ENCODE data around the gene SUOX.

SUOX gene

GRCh38 chr12:55972911-55973598 is 24.0 kb upstream of the SUOX start:
- Histone ChIP-seq H2BK12ac (ENCODE audit: low read length) (peak overlapping the region; percentile 4), H3K27me3 (ENCODE audit: insufficient read depth, low read length) (no peaks in the 10 kb centered on the region), H3K9ac (ENCODE audit: low read length) (peak overlapping the region; percentile 1), H3K4me3 (ENCODE audit: low read depth, low read length) (peak overlapping the region; percentile 58), H3K27ac (ENCODE audit: low read depth, low read length) (peak overlapping the region; percentile 57), H3K79me1 (ENCODE audit: low read length) (peaks cover 10% of the 10 kb centered on the region), H2AK5ac (ENCODE audit: low read length) (peak overlapping the region; percentile 1), H3K36me3 (ENCODE audit: control insufficient read depth in 1 of 2, insufficient read depth in 2 of 2, low read length in 2 of 2) (peaks cover 17 to 28% of the 10 kb centered on the region in 2 experiments), H3K23ac (ENCODE audit: low read length) (peak overlapping the region; percentile 93), H3K14ac (ENCODE audit: low read length) (peak overlapping the region; percentile 18), H3K18ac (ENCODE audit: low read length) (no peak overlapping the region), H4K91ac (ENCODE audit: low read depth, low read length) (peak overlapping the region; percentile 3), H3K4me1 (ENCODE audit: control insufficient read depth in 1 of 2, insufficient read depth in 2 of 2, low read length in 2 of 2) (peaks cover 16 to 20% of the 10 kb centered on the region in 2 experiments), H2BK5ac (ENCODE audit: low read depth, low read length, poor library complexity) (peak overlapping the region; percentile 42), H3K4ac (ENCODE audit: low read depth, low read length) (no peak overlapping the region), H4K12ac (ENCODE audit: low read depth, low read length) (peak overlapping the region; percentile 0), H2BK120ac (ENCODE audit: insufficient read depth, low read length, poor library complexity) (peak overlapping the region; percentile 2), H3K4me2 (ENCODE audit: low read length) (peak overlapping the region; percentile 75), H3K9me3 (ENCODE audit: insufficient read depth, low read depth, low read length) (no peaks in the 10 kb centered on the region), H4K8ac (ENCODE audit: low read depth, low read length) (peak overlapping the region; percentile 1), H2AFZ (ENCODE audit: insufficient read depth, low read length, poor library complexity) (no peak overlapping the region), H3K79me2 (ENCODE audit: control insufficient read depth, insufficient read depth, low read length, poor library complexity) (peaks cover 14% of the 10 kb centered on the region)
- no peak for DNase-seq
- 100% methylated on average over 1 of the region's 18 CpGs for WGBS (ENCODE audit: extremely low coverage, insufficient coverage, insufficient read length)

DNA sequence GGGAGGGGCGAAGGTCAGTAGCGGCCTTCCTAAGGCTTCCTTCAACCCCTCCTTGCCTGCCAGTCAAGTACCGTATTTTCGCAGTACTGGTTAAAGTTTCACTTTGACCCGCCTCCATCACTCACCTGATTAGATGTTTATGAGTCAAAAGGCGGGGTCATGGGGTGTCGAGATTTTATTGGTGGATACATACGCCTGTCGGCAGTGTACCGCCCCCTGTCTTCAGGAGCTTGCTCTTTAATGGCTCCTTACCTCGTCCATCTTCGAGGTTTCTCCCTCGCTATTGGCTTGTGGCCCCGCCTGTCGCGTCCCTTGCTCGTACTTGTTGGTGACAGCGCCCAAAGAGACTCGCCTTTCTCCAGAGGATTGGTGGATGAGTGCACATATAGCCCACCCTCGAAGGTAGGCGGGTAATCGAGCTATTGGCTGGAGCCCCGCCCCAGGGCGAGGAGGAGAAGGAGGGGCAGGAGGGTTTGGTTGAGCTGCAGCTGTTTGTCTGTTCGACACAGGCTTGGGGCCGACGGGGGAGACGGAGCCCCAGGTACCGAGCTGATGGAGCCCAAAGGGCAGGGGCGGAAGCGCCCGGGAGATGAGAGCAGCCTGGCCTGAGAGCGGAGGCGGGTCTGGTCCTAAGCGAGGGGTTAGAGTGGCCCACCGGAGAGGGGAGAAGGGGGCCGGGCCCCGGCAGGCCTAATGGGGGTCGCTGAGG is 23.3 kb upstream of the SUOX start, which contains the start of gene RAB5B:
Gene RAB5B, plus strand, starts transcription at position 480 of the 709 bp plus-strand sequence. CDS start 12,883 bp downstream, outside the sequence.
- H4K8ac ChIP-seq (ENCODE audit: low read depth, low read length), result peak within 1 kb of the TSS; percentile 84
- H3K79me2 ChIP-seq (ENCODE audit: control insufficient read depth, insufficient read depth, low read length, poor library complexity), result peaks cover 12% of the 10 kb centered on the region
- peak within 1 kb of the TSS; percentile 51 for H2AFZ ChIP-seq (ENCODE audit: insufficient read depth, low read length, poor library complexity)
- peak within 1 kb of the TSS; percentile 92 for H3K14ac ChIP-seq (ENCODE audit: low read length)
- H3K4me2 ChIP-seq (ENCODE audit: low read length), result peak within 1 kb of the TSS; percentile 77
- H2BK12ac ChIP-seq (ENCODE audit: low read length), result peak within 1 kb of the TSS; percentile 4
- peak within 1 kb of the TSS; percentile 81 for H4K12ac ChIP-seq (ENCODE audit: low read depth, low read length)
- peak within 1 kb of the TSS; percentile 96 for H4K91ac ChIP-seq (ENCODE audit: low read depth, low read length)
- peak within 1 kb of the TSS; percentile 94 for H2BK5ac ChIP-seq (ENCODE audit: low read depth, low read length, poor library complexity)
- H3K4ac ChIP-seq (ENCODE audit: low read depth, low read length), result peak within 1 kb of the TSS; percentile 82
- peak within 1 kb of the TSS; percentile 51 for H2AK5ac ChIP-seq (ENCODE audit: low read length)
- H3K4me3 ChIP-seq (ENCODE audit: low read depth, low read length), result peak within 1 kb of the TSS; percentile 91
- peak within 1 kb of the TSS; percentile 79 for H2BK120ac ChIP-seq (ENCODE audit: insufficient read depth, low read length, poor library complexity)
- H3K4me1 ChIP-seq (ENCODE audit: control insufficient read depth in 1 of 2, insufficient read depth in 2 of 2, low read length in 2 of 2), result peaks cover 14 to 17% of the 10 kb centered on the region in 2 experiments
- peak within 1 kb of the TSS; percentile 92 for H3K18ac ChIP-seq (ENCODE audit: low read length)
- DNase-seq, result peak; percentile 100
- WGBS (ENCODE audit: extremely low coverage, insufficient coverage, insufficient read length), result no CpG with 5 or more reads among the region's 39 CpGs
- H3K27me3 ChIP-seq (ENCODE audit: insufficient read depth, low read length), result no peaks in the 10 kb centered on the region
- H3K9ac ChIP-seq (ENCODE audit: low read length), result peak within 1 kb of the TSS; percentile 92
- H3K36me3 ChIP-seq (ENCODE audit: control insufficient read depth in 1 of 2, insufficient read depth in 2 of 2, low read length in 2 of 2), result peaks cover 15 to 28% of the 10 kb centered on the region in 2 experiments
- peaks cover 10% of the 10 kb centered on the region for H3K79me1 ChIP-seq (ENCODE audit: low read length)
- peak within 1 kb of the TSS; percentile 80 for H3K27ac ChIP-seq (ENCODE audit: low read depth, low read length)
- no peaks in the 10 kb centered on the region for H3K9me3 ChIP-seq (ENCODE audit: insufficient read depth, low read depth, low read length)
- H3K23ac ChIP-seq (ENCODE audit: low read length), result peak within 1 kb of the TSS; percentile 93

- Histone ChIP-seq H3K4me1 (ENCODE audit: control insufficient read depth in 1 of 2, insufficient read depth in 2 of 2, low read length in 2 of 2) (peaks cover 14 to 17% of the 10 kb centered on the region in 2 experiments), H3K27ac (ENCODE audit: low read depth, low read length) (peak overlapping the region; percentile 80), H3K23ac (ENCODE audit: low read length) (no peak overlapping the region), H3K79me2 (ENCODE audit: control insufficient read depth, insufficient read depth, low read length, poor library complexity) (peaks cover 12% of the 10 kb centered on the region), H3K9ac (ENCODE audit: low read length) (peak overlapping the region; percentile 92), H2BK5ac (ENCODE audit: low read depth, low read length, poor library complexity) (peak overlapping the region; percentile 94), H3K18ac (ENCODE audit: low read length) (peak overlapping the region; percentile 92), H4K8ac (ENCODE audit: low read depth, low read length) (peak overlapping the region; percentile 84), H3K9me3 (ENCODE audit: insufficient read depth, low read depth, low read length) (no peaks in the 10 kb centered on the region), H3K36me3 (ENCODE audit: control insufficient read depth in 1 of 2, insufficient read depth in 2 of 2, low read length in 2 of 2) (peaks cover 14 to 25% of the 10 kb centered on the region in 2 experiments), H2BK12ac (ENCODE audit: low read length) (no peak overlapping the region), H3K14ac (ENCODE audit: low read length) (peak overlapping the region; percentile 92), H3K4me2 (ENCODE audit: low read length) (peak overlapping the region; percentile 77), H4K91ac (ENCODE audit: low read depth, low read length) (peak overlapping the region; percentile 96), H3K4ac (ENCODE audit: low read depth, low read length) (peak overlapping the region; percentile 82), H3K4me3 (ENCODE audit: low read depth, low read length) (peak overlapping the region; percentile 91), H3K79me1 (ENCODE audit: low read length) (peaks cover 10% of the 10 kb centered on the region), H2AFZ (ENCODE audit: insufficient read depth, low read length, poor library complexity) (peak overlapping the region; percentile 51), H2BK120ac (ENCODE audit: insufficient read depth, low read length, poor library complexity) (peak overlapping the region; percentile 79), H3K27me3 (ENCODE audit: insufficient read depth, low read length) (no peaks in the 10 kb centered on the region), H2AK5ac (ENCODE audit: low read length) (peak overlapping the region; percentile 51), H4K12ac (ENCODE audit: low read depth, low read length) (peak overlapping the region; percentile 81)
- peak in 1 of 2 donors; percentile 56 for DNase-seq
- WGBS (ENCODE audit: extremely low coverage, insufficient coverage, insufficient read length), result no CpG with 5 or more reads among the region's 15 CpGs
These were observed 22.8 kb upstream of the SUOX start for GRCh38 chr12:55974308-55974730.

DNA sequence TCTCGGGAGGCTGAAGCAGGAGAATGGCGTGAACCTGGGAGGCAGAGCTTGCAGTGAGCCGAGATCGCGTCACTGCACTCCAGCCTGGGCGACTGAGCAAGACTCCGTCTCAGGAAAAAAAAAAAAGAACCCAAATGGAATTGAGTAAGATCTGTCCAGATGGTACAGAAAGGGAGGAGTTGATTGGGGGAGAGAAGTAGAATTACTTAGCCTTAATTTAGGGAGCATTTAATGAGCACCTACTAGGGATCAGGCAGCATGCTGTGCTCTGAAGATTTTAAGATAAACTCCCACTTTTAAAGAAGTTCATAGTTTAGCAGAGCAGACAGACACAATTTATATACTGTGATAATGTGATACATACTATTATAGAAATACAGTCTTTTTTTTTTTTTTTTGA is 18.7 kb upstream of the SUOX start:
- no peak overlapping the region for H3K4me2 ChIP-seq (ENCODE audit: low read length)
- WGBS (ENCODE audit: extremely low coverage, insufficient coverage, insufficient read length), result no CpG with 5 or more reads among the region's 7 CpGs
- no peak overlapping the region for H2BK12ac ChIP-seq (ENCODE audit: low read length)

More for the DNA sequence above, 18.7 kb upstream of the SUOX start:
- Histone ChIP-seq H3K4ac (ENCODE audit: low read depth, low read length) (no peak overlapping the region), H3K4me3 (ENCODE audit: low read depth, low read length) (no peak overlapping the region), H3K18ac (ENCODE audit: low read length) (no peak overlapping the region), H3K27me3 (ENCODE audit: insufficient read depth, low read length) (no peaks in the 10 kb centered on the region), H4K91ac (ENCODE audit: low read depth, low read length) (no peak overlapping the region), H3K9ac (ENCODE audit: low read length) (no peak overlapping the region), H2AFZ (ENCODE audit: insufficient read depth, low read length, poor library complexity) (no peak overlapping the region), H3K23ac (ENCODE audit: low read length) (no peak overlapping the region), H3K79me2 (ENCODE audit: control insufficient read depth, insufficient read depth, low read length, poor library complexity) (peaks cover 10% of the 10 kb centered on the region), H2BK5ac (ENCODE audit: low read depth, low read length, poor library complexity) (no peak overlapping the region), H2BK120ac (ENCODE audit: insufficient read depth, low read length, poor library complexity) (no peak overlapping the region), H4K12ac (ENCODE audit: low read depth, low read length) (no peak overlapping the region), H3K79me1 (ENCODE audit: low read length) (peaks cover 8% of the 10 kb centered on the region), H3K27ac (ENCODE audit: low read depth, low read length) (no peak overlapping the region), H3K9me3 (ENCODE audit: insufficient read depth, low read depth, low read length) (no peaks in the 10 kb centered on the region), H2AK5ac (ENCODE audit: low read length) (no peak overlapping the region), H4K8ac (ENCODE audit: low read depth, low read length) (no peak overlapping the region), H3K14ac (ENCODE audit: low read length) (no peak overlapping the region), H3K4me1 (ENCODE audit: control insufficient read depth in 1 of 2, insufficient read depth in 2 of 2, low read length in 2 of 2) (no peaks in the 10 kb centered on the region), H3K36me3 (ENCODE audit: control insufficient read depth in 1 of 2, insufficient read depth in 2 of 2, low read length in 2 of 2) (peaks cover 11 to 20% of the 10 kb centered on the region in 2 experiments)
- no peak for DNase-seq
